ENCODE data around the gene APOBEC3B.

DNA sequence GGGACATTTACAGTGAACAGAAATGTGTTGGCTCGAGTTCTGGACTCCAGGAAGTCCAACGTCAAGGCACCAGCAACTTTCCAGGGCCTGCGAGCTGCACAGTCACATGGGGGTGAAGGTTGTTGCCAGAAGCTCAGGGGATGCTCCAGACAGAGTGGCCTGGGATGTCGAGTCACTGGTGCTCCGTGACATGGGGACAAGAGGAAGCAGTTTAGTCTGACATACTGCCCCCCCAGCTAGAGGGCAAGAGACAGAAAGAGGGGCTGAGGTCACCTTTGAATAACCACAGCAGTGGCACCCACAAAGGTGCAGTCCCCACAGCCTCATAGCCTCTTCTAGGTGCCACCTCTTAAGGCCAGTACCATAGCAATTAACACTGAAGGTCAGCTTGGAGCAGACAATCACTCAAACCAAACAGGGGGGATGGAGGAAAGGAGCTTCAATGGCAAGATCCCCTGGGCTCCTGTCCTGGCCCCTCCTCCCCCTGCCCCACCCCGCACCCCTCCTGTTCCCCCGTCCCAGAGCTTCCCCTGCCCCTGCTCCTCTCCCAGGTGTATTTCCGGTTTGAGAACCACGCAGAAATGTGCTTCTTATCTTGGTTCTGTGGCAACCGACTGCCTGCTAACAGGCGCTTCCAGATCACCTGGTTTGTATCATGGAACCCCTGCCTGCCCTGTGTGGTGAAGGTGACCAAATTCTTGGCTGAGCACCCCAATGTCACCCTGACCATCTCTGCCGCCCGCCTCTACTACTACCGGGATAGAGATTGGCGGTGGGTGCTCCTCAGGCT, 42.6 kb downstream of the APOBEC3B start:
- TF ChIP-seq EP300 (IDR thresholded peaks at IDR 0.05; ENCODE audit: low read depth) (no peak), CTCF (IDR thresholded peaks at IDR 0.05) (no peak)
